ENCODE measurements around the gene RSRC1.
A peak's percentile ranks its signal among the peaks of the same experiment; 100 is the strongest.
"Not testable (repeated sequence)": the region's sequence is repeated elsewhere in the genome, so short reads cannot be mapped to it uniquely, and the experiment has no call there.

Gene RSRC1

GRCh38 chr3:158109804-158110657 is at the start of gene RSRC1:
TSS of gene RSRC1 (plus strand) at chr3:158110089. CDS start at chr3:158122105, 12,016 bp downstream.
- peak; percentile 83 for DNase-seq (ENCODE audit: low spot score)

- DNase-seq (ENCODE audit: low spot score) = not testable (repeated sequence)
Observed at GRCh38 chr3:158065574-158065973, 44.3 kb upstream of the RSRC1 start.

GRCh38 chr3:158072790-158073189 is 37.1 kb upstream of the RSRC1 start:
- DNase-seq (ENCODE audit: low spot score) = no peak

- no peak for DNase-seq (ENCODE audit: low spot score)
Observed at GRCh38 chr3:158074591-158074990, 35.3 kb upstream of the RSRC1 start.

- no peak for DNase-seq (ENCODE audit: low spot score)
Observed at GRCh38 chr3:158079599-158079998, 30.3 kb upstream of the RSRC1 start.

GRCh38 chr3:158084651-158085050 is 25.2 kb upstream of the RSRC1 start:
- DNase-seq (ENCODE audit: low spot score) = no peak

GRCh38 chr3:158085358-158085757 is 24.5 kb upstream of the RSRC1 start:
- DNase-seq (ENCODE audit: low spot score) = no peak

GRCh38 chr3:158085931-158086330 is 24.0 kb upstream of the RSRC1 start:
- DNase-seq (ENCODE audit: low spot score) = no peak

GRCh38 chr3:158086361-158086760 is 23.5 kb upstream of the RSRC1 start:
- no peak for DNase-seq (ENCODE audit: low spot score)

GRCh38 chr3:158086776-158087175 is 23.1 kb upstream of the RSRC1 start:
- no peak for DNase-seq (ENCODE audit: low spot score)

- DNase-seq (ENCODE audit: low spot score) = peak; percentile 22
Observed at GRCh38 chr3:158091531-158091930, 18.4 kb upstream of the RSRC1 start.

- no peak for DNase-seq (ENCODE audit: low spot score)
Observed at GRCh38 chr3:158093526-158093925, 16.4 kb upstream of the RSRC1 start.

- DNase-seq (ENCODE audit: low spot score) = no peak
Observed at GRCh38 chr3:158094235-158095110, 15.4 kb upstream of the RSRC1 start.

- no peak for DNase-seq (ENCODE audit: low spot score)
Observed at GRCh38 chr3:158095111-158095813, 14.6 kb upstream of the RSRC1 start.

GRCh38 chr3:158095814-158096704 is 13.8 kb upstream of the RSRC1 start:
- DNase-seq (ENCODE audit: low spot score) = no peak

GRCh38 chr3:158097081-158097592 is 12.8 kb upstream of the RSRC1 start:
- no peak for DNase-seq (ENCODE audit: low spot score)

GRCh38 chr3:158097593-158098308 is 12.1 kb upstream of the RSRC1 start:
- DNase-seq (ENCODE audit: low spot score) = peak; percentile 33

GRCh38 chr3:158098309-158098639 is 11.6 kb upstream of the RSRC1 start:
- no peak for DNase-seq (ENCODE audit: low spot score)

- DNase-seq (ENCODE audit: low spot score) = no peak
Observed at GRCh38 chr3:158098834-158099424, 11.0 kb upstream of the RSRC1 start.

GRCh38 chr3:158100681-158101080 is 9.2 kb upstream of the RSRC1 start:
- DNase-seq (ENCODE audit: low spot score) = no peak

All from hematopoietic multipotent progenitor cell treated with erythropoietin and hydrocortisone succinate and interleukin-3 and kit ligand, for 17 days (in vitro differentiated cells).